ENCODE measurements around the gene PLCB4. TPM values are rescaled to one million over a fixed set of nuclear protein-coding genes. Genes with fewer than 3 reads are reported as not detected.

PLCB4 gene
- polyA plus RNA-seq, 3 donors = not detected

DNA sequence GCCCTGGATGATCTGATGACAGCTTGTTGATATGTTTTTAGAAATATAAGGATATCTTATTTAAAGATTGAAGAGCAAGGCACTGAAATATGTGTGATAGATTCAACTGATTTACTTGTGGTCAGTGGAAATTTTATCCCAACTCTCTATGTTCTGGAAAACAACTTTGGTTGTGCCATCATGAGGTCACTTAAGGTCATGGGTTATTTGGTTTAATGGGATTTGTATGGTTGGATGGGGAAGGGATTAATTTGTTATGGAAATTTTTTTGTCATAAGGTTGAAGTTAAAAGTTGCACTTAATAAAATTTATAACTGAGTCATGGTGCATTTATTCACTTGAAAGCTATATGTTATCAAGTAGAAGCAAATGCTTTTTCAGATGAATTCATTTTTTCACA is 231.2 kb downstream of the PLCB4 start:
- H3K4me3 ChIP-seq (replicated peaks in 1 of 3; ENCODE audit: low read depth in 2 of 3, low read length in 3 of 3) = no peak overlapping the region
- H3K4me2 ChIP-seq (replicated peaks; ENCODE audit: extremely low read depth, low read length, poor library complexity, severe bottlenecking) = no peak overlapping the region
- H3K4me1 ChIP-seq (ENCODE audit: control insufficient read depth in 1 of 2, insufficient read depth in 2 of 2, low read length in 2 of 2) = no peaks in the 10 kb centered on the region
- H3K79me2 ChIP-seq (ENCODE audit: insufficient read depth, low read length) = no peaks in the 10 kb centered on the region
- intact Hi-C loops (cut with micrococcal nuclease) = no loop called here
- TF ChIP-seq, protein P1, sequence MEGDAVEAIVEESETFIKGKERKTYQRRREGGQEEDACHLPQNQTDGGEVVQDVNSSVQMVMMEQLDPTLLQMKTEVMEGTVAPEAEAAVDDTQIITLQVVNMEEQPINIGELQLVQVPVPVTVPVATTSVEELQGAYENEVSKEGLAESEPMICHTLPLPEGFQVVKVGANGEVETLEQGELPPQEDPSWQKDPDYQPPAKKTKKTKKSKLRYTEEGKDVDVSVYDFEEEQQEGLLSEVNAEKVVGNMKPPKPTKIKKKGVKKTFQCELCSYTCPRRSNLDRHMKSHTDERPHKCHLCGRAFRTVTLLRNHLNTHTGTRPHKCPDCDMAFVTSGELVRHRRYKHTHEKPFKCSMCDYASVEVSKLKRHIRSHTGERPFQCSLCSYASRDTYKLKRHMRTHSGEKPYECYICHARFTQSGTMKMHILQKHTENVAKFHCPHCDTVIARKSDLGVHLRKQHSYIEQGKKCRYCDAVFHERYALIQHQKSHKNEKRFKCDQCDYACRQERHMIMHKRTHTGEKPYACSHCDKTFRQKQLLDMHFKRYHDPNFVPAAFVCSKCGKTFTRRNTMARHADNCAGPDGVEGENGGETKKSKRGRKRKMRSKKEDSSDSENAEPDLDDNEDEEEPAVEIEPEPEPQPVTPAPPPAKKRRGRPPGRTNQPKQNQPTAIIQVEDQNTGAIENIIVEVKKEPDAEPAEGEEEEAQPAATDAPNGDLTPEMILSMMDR (IDR thresholded peaks at IDR 0.05) = no peak
- H3K36me3 Mint-ChIP-seq = no peaks in the 10 kb centered on the region
- no peaks in the 10 kb centered on the region for H3K4me1 Mint-ChIP-seq
- H3K4me3 Mint-ChIP-seq = no peak overlapping the region
- no peaks in the 10 kb centered on the region for H3K36me3 ChIP-seq (replicated peaks in 1 of 2; ENCODE audit: control insufficient read depth in 1 of 2, insufficient read depth in 2 of 2, low read length in 2 of 2)
- no peaks in the 10 kb centered on the region for H3K9me3 ChIP-seq (replicated peaks in 1 of 2; ENCODE audit: control insufficient read depth in 1 of 2, insufficient read depth in 1 of 2, low read length in 2 of 2)
- DNase-seq = no peak
- no peaks in the 10 kb centered on the region for H4K20me1 ChIP-seq (ENCODE audit: insufficient read depth, low read length)
- H3K27me3 ChIP-seq (ENCODE audit: control insufficient read depth in 2 of 2, insufficient read depth in 2 of 2, low read length in 2 of 2) = no peaks in the 10 kb centered on the region
- H3K9me3 Mint-ChIP-seq = peaks cover 0 to 3% (median 0%) of the 10 kb centered on the region in 7 donors
- H3K9ac ChIP-seq (ENCODE audit: insufficient read depth, low read length, poor library complexity, severe bottlenecking) = no peak overlapping the region
- H3K27ac Mint-ChIP-seq = no peak overlapping the region
- no peak overlapping the region for H2AFZ ChIP-seq (ENCODE audit: insufficient read depth, low read depth, low read length, poor library complexity, severe bottlenecking)
- H3K27me3 Mint-ChIP-seq (ENCODE audit: low read depth in 3 of 3) = peaks cover 0 to 3% (median 2%) of the 10 kb centered on the region in 3 donors
- H3K27ac ChIP-seq (ENCODE audit: low read depth in 1 of 2, low read length in 2 of 2) = no peak overlapping the region

DNA sequence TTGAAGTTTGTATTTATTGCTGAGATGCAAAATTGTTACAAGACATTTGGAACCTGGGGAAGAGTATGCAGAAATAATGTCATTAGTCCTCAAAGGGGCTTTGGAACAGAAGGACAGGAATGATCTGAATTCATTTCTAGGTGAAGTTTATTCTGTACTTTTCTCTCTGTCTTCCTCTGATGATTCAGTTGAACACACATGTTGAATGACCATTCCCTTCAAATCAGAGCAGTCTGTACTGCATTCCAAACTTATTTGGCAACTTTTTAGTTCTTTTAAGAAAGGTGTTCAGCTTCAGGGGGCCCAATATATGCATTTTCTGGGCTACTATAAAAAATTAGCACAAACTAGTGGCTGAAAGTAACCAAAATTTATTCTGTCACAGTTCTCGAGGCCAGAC is 231.6 kb downstream of the PLCB4 start:
- Mint-ChIP-seq H3K9me3 (peaks cover 0 to 3% (median 0%) of the 10 kb centered on the region in 7 donors), H3K27me3 (ENCODE audit: low read depth in 3 of 3) (peaks cover 0 to 3% (median 2%) of the 10 kb centered on the region in 3 donors), H3K4me1 (no peaks in the 10 kb centered on the region), H3K4me3 (no peak overlapping the region), H3K36me3 (no peaks in the 10 kb centered on the region), H3K27ac (no peak overlapping the region)
- no peaks in the 10 kb centered on the region for H3K79me2 ChIP-seq (ENCODE audit: insufficient read depth, low read length)
- no peak overlapping the region for H2AFZ ChIP-seq (ENCODE audit: insufficient read depth, low read depth, low read length, poor library complexity, severe bottlenecking)
- H3K27ac ChIP-seq (ENCODE audit: low read depth in 1 of 2, low read length in 2 of 2) = no peak overlapping the region
- TF ChIP-seq, protein P1 (IDR thresholded peaks at IDR 0.05) = no peak
- no peak overlapping the region for H3K4me3 ChIP-seq (replicated peaks in 1 of 3; ENCODE audit: low read depth in 2 of 3, low read length in 3 of 3)
- intact Hi-C loops (cut with micrococcal nuclease) = no loop called here
- no peaks in the 10 kb centered on the region for H3K4me1 ChIP-seq (ENCODE audit: control insufficient read depth in 1 of 2, insufficient read depth in 2 of 2, low read length in 2 of 2)
- no peaks in the 10 kb centered on the region for H3K27me3 ChIP-seq (ENCODE audit: control insufficient read depth in 2 of 2, insufficient read depth in 2 of 2, low read length in 2 of 2)
- no peak for DNase-seq
- H3K4me2 ChIP-seq (replicated peaks; ENCODE audit: extremely low read depth, low read length, poor library complexity, severe bottlenecking) = no peak overlapping the region
- H4K20me1 ChIP-seq (ENCODE audit: insufficient read depth, low read length) = no peaks in the 10 kb centered on the region
- no peaks in the 10 kb centered on the region for H3K9me3 ChIP-seq (replicated peaks in 1 of 2; ENCODE audit: control insufficient read depth in 1 of 2, insufficient read depth in 1 of 2, low read length in 2 of 2)
- H3K9ac ChIP-seq (ENCODE audit: insufficient read depth, low read length, poor library complexity, severe bottlenecking) = no peak overlapping the region
- no peaks in the 10 kb centered on the region for H3K36me3 ChIP-seq (replicated peaks in 1 of 2; ENCODE audit: control insufficient read depth in 1 of 2, insufficient read depth in 2 of 2, low read length in 2 of 2)
- 88% methylated on average over 1 of the region's 1 CpG for WGBS (ENCODE audit: insufficient coverage)

All from CD14-positive monocyte (primary cell).